Astrocyte of the spinal cord (primary cell): ENCODE results near the gene RD3L.

Experiments used
- DNase-seq: peaks from one replicate; pipeline ENCODE4 v3.0.0; 2011; ENCODE audit warnings: low read depth, low spot score
- H3K4me3 ChIP-seq: 2 replicates; pipeline ENCODE4 v1.5.1; 2011; ENCODE audit warnings: low read depth, mild to moderate bottlenecking, low read length, moderate library complexity
- in situ Hi-C: cut with HindIII; loops from 2 replicates; pipeline ENCODE4 v1.10.0; 2017; ENCODE audit warnings: low sequenced_read_pairs
- TF ChIP-seq, protein P1 (sequence below): IDR thresholded peaks from 2 replicates; pipeline ENCODE4 v1.5.1; 2012; ENCODE audit warnings: low read depth, mild to moderate bottlenecking, low read length, inconsistent platforms

The RD3L gene

DNA sequence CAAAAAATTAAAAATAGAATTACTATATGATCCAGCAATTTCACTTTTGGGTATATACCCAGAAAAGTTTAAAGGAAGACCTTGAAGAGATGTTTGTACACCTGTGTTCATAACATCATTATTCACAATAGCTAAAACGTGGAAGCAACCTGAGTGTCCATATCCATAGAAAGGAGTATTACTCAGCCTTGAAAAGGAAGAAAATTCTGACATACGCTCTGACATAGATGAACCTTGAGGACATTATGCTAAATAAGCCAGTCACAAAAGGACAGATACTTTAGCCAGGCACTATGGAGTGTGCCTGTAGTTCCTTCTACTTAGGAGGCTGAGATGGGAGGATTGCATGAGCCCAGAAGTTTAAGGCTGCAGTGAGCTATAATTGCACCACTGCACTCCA, 6.1 kb upstream of the RD3L start:
- in situ Hi-C loops = no loop called here
- H3K4me3 ChIP-seq = no peak overlapping the region
- DNase-seq = no peak
- TF ChIP-seq, protein P1, sequence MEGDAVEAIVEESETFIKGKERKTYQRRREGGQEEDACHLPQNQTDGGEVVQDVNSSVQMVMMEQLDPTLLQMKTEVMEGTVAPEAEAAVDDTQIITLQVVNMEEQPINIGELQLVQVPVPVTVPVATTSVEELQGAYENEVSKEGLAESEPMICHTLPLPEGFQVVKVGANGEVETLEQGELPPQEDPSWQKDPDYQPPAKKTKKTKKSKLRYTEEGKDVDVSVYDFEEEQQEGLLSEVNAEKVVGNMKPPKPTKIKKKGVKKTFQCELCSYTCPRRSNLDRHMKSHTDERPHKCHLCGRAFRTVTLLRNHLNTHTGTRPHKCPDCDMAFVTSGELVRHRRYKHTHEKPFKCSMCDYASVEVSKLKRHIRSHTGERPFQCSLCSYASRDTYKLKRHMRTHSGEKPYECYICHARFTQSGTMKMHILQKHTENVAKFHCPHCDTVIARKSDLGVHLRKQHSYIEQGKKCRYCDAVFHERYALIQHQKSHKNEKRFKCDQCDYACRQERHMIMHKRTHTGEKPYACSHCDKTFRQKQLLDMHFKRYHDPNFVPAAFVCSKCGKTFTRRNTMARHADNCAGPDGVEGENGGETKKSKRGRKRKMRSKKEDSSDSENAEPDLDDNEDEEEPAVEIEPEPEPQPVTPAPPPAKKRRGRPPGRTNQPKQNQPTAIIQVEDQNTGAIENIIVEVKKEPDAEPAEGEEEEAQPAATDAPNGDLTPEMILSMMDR = no peak

DNA sequence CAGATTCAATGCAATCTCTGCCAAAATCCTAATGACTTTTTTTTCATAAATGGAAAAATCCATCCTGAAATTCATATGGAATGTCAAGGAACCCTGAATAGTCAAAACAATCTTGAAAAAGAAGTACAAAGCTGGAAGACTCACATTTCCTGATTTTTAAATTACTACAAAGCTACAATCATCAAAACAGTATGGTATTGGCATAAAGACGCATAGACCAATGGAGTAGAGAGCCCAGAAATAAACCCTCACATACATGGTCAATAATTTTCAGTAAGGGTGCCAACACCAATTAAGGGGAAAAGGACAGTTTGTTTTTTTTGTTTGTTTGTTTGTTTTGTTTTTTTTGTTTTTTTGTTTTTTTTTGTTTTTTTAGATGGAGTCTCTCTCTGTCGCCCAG, 4.6 kb upstream of the RD3L start:
- TF ChIP-seq, protein P1 = no peak
- no peak overlapping the region for H3K4me3 ChIP-seq
- in situ Hi-C loops = no loop called here
- no peak for DNase-seq

DNA sequence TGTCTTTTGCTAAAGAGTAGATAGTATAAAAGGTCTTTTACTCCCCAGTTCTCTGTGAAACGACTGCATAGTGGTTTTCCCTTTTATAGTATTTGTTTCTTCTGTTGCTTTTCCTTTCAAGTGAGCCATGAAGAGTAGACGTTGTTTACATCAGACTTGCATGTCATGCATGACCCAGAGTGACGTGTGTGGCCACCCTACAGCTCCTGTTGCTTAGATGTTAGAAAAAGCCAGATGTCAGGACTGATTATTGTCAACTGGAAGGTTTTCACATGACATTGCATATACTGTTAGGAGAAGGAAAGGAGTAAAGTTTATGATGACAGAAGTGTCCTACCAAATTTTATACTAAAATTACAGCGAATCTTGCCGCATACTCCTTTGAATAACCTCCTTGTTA, 1.3 kb upstream of the RD3L start:
- DNase-seq = no peak
- TF ChIP-seq, protein P1 = no peak
- H3K4me3 ChIP-seq = no peak overlapping the region
- in situ Hi-C loops = no loop called here

DNA sequence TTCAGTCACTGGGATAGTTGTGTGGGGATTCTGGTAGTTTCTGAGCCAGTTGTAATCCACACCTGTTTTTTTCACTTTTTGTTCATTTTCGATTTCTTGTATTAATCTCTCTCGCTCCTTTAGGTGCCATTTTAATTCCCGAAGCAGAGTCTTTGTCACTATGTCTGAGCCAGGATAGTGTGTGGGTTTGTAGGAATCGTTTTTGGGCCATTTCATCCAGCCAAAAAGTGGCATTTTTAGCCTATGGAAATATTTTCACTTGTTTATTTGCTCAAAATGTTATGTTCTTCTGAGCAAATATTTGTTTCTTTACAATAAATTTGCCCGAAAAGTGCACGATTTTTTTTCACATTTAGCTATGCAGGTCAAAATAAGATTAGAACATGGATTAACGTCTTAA, 867 bp downstream of the RD3L start:
- TF ChIP-seq, protein P1 = no peak
- DNase-seq = no peak
- no peak overlapping the region for H3K4me3 ChIP-seq
- in situ Hi-C loops = no loop called here

DNA sequence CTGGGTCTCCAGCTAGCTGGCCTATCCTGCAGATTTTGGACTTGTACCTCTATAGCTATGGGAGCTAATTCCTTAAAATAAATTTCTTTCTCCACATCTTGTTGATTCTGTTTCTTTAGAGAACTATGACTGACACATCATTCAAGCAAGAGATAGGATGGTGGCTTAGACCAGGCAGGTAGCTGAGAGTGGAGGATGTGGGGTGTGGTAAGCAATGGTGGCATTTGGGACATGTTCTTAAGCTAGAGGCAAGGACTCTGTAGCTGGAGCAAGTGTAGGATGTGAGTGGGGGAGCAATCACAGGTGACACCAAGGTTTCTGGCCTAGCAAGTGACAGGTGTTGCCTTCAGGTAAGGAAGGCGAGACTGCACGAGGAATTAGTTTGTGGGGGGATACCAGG, 7.2 kb downstream of the RD3L start:
- no peak for DNase-seq
- in situ Hi-C loops = no loop called here
- no peak overlapping the region for H3K4me3 ChIP-seq
- TF ChIP-seq, protein P1 = no peak

DNA sequence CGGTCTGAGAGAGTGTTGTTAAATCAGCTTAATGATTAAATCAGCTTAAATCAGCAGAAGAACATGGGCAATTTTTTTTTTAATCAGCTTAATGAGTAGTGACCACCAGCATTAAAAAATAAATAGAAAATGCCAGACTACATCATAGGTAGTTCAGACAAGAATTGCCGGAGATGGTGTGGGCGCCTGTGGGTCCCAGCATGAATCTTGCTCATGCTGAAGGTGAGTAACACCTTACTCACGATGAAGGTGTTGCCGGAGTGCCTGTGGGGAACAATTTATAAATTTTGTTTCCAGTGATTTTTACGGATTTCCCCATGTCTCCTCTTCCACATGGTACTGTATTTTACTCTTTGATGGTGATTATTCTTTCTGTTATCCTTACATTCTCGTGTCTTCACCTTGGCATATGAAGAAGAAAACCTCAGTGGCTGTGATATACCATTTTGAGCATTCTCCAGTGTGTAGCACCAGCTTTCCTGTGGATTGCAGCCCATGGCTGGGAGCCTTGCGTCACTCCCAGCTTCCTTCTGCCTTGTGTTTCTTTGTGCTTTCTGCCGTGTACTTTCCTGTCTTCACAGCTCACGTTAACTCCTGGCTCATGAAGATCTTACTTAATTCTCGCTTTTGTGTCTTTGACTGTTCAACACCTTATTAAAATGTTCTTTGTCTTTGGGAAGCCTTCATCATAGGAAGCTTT, 9.4 kb downstream of the RD3L start:
- no peak overlapping the region for H3K4me3 ChIP-seq
- TF ChIP-seq, protein P1 = no peak
- no peak for DNase-seq
- in situ Hi-C loops = no loop called here
